Prostate gland (tissue), 2 donors: ENCODE results near the gene TMEM131. TPM values are rescaled to one million over a fixed set of nuclear protein-coding genes. Genes with fewer than 3 reads are reported as not detected.

Source experiments
- DNase-seq: peaks from one replicate; pipeline ENCODE4 v3.0.0-alpha.2; 2019; ENCODE audit warnings: low spot score
- H3K27ac ChIP-seq, 2 donors: fragments of 200-600 bp; sonication (generic); 2 replicates each; pipeline ENCODE4 v1.5.1; 2017 to 2019
- H3K27me3 ChIP-seq: fragments of 200-600 bp; sonication (generic); replicated peaks from 2 replicates; pipeline ENCODE4 v1.5.1; 2019; ENCODE audit not compliant: insufficient read depth
- H3K36me3 ChIP-seq, 2 donors: fragments of 200-600 bp; sonication (generic); 1 replicate in 1 of 2; 2 replicates in 1 of 2; pipeline versions ENCODE4 v1.5.1 to v1.8.1; 2017 to 2019
- H3K4me1 ChIP-seq: fragments of 200-600 bp; sonication (generic); replicated peaks from 2 replicates; pipeline ENCODE4 v1.5.1; 2019
- H3K4me3 ChIP-seq, 2 donors: fragments of 200-600 bp; sonication (generic); 2 replicates each; pipeline ENCODE4 v1.5.1; 2017 to 2019
- H3K9me3 ChIP-seq: fragments of 200-600 bp; sonication (generic); 2 replicates; pipeline ENCODE4 v1.5.1; 2017
- POLR2A ChIP-seq: fragments of 450-650 bp; IDR thresholded peaks from one replicate; pipeline ENCODE4 v1.6.1; 2016; ENCODE audit warnings: antibody characterized with exemption, mild to moderate bottlenecking
- POLR2AphosphoS5 ChIP-seq: sonication (generic); formaldehyde crosslinking; IDR thresholded peaks from one replicate; pipeline ENCODE4 v1.6.1; 2017; ENCODE audit warnings: antibody characterized with exemption
- WGBS: methylation state at CpG from one replicate; pipeline ENCODE4 v1.1.5; 2018; 5-methylcytosine and 5-hydroxymethylcytosine counted together
- intact Hi-C: fragments of 100-400 bp; cut with DNase I; formaldehyde crosslinking; loops from one replicate; pipeline ENCODE4 v1.14.2; 2022
- total RNA-seq, 2 donors: library from RNA; depleted of rRNA; stranded (reverse); fragments of >200 nt; gene quantifications; one replicate each; pipeline ENCODE4 v1.1.0, GENCODE V29; 2016
- TF ChIP-seq, protein P1 (sequence below), 4 experiments: fragments of 200-600 bp in 2 of 4; fragments of 450-650 bp in 2 of 4; sonication (generic) in 2 of 4; IDR thresholded peaks; 1 replicate in 3 of 4; 2 replicates in 1 of 4; pipeline ENCODE4 v1.5.1; 2016 to 2019; ENCODE audit warnings: antibody characterized with exemption in 4 of 4, mild to moderate bottlenecking in 2 of 4, moderate library complexity in 2 of 4

The TMEM131 gene
- total RNA-seq, 2 donors from 2014 or later = 40.6 to 42.0 TPM

DNA sequence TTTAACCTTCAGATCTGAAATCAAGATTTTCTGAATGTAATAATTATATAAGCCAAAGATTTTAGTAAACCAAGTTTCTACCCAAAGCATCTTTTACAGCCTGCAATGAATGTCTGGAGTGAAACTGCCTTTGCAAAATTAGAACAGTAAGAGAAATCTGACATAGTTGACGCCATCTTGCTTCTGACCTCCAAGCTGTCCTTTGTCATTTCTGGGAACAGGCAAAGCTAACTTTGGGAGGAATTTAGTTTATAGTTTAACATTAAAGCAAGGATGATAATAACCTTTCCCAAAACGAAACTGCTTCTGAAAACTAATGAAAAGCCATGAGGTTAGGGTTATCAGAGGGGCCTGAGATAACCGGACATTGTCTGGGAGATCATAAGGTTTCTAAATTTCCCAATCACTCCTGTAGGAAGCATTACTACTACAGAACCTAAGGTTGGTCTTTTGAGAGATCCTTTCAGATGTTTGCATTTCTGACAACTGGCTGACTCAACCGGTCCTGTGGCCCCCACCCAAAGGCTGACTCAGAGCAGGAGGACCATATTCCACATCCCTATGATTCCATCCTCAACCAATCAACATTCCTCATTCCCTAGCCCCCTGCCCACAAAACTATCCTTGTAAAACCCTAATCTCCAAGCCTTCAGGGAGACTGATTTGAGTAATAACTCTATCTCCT is 124.5 kb downstream of the TMEM131 start:
- no peak for TF ChIP-seq POLR2A
- TF ChIP-seq, protein P1, sequence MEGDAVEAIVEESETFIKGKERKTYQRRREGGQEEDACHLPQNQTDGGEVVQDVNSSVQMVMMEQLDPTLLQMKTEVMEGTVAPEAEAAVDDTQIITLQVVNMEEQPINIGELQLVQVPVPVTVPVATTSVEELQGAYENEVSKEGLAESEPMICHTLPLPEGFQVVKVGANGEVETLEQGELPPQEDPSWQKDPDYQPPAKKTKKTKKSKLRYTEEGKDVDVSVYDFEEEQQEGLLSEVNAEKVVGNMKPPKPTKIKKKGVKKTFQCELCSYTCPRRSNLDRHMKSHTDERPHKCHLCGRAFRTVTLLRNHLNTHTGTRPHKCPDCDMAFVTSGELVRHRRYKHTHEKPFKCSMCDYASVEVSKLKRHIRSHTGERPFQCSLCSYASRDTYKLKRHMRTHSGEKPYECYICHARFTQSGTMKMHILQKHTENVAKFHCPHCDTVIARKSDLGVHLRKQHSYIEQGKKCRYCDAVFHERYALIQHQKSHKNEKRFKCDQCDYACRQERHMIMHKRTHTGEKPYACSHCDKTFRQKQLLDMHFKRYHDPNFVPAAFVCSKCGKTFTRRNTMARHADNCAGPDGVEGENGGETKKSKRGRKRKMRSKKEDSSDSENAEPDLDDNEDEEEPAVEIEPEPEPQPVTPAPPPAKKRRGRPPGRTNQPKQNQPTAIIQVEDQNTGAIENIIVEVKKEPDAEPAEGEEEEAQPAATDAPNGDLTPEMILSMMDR (IDR thresholded peaks at IDR 0.05) = no peak
- no peak for TF ChIP-seq POLR2AphosphoS5

DNA sequence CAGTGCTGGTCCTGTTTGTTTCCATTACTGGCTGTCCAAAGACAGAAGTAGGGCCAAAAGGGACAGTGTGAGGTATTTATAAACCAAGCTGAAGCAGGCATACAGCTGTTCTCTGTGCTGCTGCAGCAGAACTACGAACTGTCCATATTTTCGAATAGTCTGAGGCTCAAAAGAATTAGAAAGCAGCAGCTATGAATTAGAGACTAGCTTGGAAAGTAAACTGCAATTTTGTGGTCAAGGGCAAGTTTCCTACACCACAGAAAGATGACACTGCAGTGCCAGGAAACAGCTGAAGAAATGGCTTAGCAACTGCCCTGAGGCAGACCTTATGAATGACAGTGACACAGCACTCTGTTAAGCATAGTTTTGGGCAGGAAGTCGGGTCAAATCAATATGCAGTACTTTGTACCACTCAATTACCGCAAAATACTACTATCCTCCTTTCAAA is 125.3 kb downstream of the TMEM131 start:
- intact Hi-C loops = no loop called here
- no peak overlapping the region for H3K27ac ChIP-seq
- DNase-seq = no peak

More for the DNA sequence above, 124.5 kb downstream of the TMEM131 start:
- 76% methylated on average over 4 of the region's 4 CpGs for WGBS
- H3K36me3 ChIP-seq = no peaks in the 10 kb centered on the region
- no peaks in the 10 kb centered on the region for H3K27me3 ChIP-seq
- intact Hi-C loops = no loop called here
- H3K4me1 ChIP-seq = no peaks in the 10 kb centered on the region
- DNase-seq = no peak
- H3K9me3 ChIP-seq = no peaks in the 10 kb centered on the region
- no peak overlapping the region for H3K27ac ChIP-seq
- H3K4me3 ChIP-seq = no peak overlapping the region

DNA sequence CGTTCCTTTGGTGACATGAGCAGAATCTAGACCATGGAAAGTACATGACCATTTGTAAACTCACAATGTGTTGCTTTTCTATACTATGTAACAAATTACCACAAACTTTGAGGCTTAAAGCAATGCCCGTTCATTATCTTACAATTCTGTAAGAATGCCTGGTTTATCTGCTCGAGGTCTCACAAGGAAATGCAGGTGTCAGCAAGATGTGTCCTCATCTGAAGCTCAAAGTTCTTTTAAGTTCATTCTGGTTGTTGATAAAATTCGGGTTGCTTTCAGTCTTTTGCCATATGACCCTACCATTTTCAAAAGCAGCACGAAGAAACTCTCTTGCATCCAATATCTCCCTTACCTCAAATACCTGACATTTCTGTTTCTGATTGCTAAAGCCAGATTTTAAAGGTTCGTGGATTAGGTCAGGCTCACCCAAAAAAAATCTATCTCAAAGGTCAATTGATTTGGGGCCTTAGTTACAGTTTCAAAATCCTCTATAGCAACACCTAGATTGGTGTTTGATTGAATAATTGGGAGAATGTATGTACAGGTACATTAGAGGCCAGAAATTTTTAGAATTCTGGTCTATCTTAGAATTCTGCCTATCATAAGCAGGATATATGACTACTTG is 125.9 kb downstream of the TMEM131 start:
- intact Hi-C loops = no loop called here
- Histone ChIP-seq H3K4me3 (no peak overlapping the region), H3K9me3 (no peaks in the 10 kb centered on the region), H3K27ac (no peak overlapping the region), H3K27me3 (no peaks in the 10 kb centered on the region), H3K4me1 (no peaks in the 10 kb centered on the region), H3K36me3 (no peaks in the 10 kb centered on the region)
- 82% methylated on average over 6 of the region's 6 CpGs for WGBS
- no peak for TF ChIP-seq POLR2AphosphoS5
- TF ChIP-seq, protein P1 (IDR thresholded peaks at IDR 0.05) = no peak
- no peak for TF ChIP-seq POLR2A
- no peak for DNase-seq

More for the DNA sequence above, 125.3 kb downstream of the TMEM131 start:
- no peak overlapping the region for H3K4me3 ChIP-seq
- no peak for TF ChIP-seq POLR2AphosphoS5
- TF ChIP-seq POLR2A = no peak
- TF ChIP-seq, protein P1 (IDR thresholded peaks at IDR 0.05) = no peak
- no peaks in the 10 kb centered on the region for H3K27me3 ChIP-seq
- H3K9me3 ChIP-seq = no peaks in the 10 kb centered on the region
- WGBS = 32% methylated on average over 4 of the region's 4 CpGs
- no peaks in the 10 kb centered on the region for H3K36me3 ChIP-seq
- H3K4me1 ChIP-seq = no peaks in the 10 kb centered on the region

DNA sequence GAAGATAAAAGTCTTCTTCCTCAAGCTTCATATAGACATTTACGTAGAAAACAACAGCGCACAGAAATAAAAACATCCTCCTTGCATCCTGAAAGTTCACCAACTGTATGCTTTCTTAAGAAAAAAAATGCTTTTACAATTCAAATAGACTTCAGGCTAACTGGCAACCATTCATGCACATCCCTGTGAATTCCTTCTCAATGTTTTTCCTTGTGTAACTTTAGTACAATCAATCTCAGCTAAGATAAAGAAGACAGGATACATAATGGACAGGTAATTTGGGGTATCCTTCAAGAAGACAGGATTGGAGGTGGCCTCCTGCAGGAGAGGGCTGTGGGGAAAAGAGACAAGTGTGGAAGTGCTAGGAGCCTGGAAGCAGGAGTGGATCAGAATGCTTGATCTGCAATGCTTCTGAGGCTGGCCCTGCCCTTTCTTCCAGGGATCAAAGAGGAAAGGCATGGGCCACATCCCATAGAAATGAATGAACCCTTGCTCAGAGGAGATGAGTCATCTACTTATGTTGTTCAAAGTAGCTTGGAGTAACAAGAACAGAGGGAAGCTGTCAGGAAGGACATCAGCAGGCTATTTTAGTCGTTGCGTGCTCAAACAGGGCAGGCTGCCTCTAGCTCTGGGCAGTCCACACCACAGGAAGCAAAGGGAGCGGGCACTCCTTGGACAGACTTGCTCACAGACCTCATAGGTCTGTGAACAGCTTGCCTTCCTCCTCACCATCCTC is 126.6 kb downstream of the TMEM131 start:
- H3K27ac ChIP-seq = no peak overlapping the region
- intact Hi-C loops = no loop called here

More for the DNA sequence above, 126.6 kb downstream of the TMEM131 start:
- Histone ChIP-seq H3K9me3 (no peaks in the 10 kb centered on the region), H3K27me3 (no peaks in the 10 kb centered on the region), H3K4me1 (no peaks in the 10 kb centered on the region), H3K36me3 (no peaks in the 10 kb centered on the region), H3K4me3 (no peak overlapping the region)
- WGBS = 76% methylated on average over 5 of the region's 5 CpGs
- no peak for DNase-seq
- TF ChIP-seq, protein P1 (IDR thresholded peaks at IDR 0.05) = no peak
- TF ChIP-seq POLR2AphosphoS5 (no peak), POLR2A (no peak)
